WTC11 (cell line): ENCODE results near the gene BZW1. TPM values are rescaled to one million over a fixed set of nuclear protein-coding genes. Genes with fewer than 3 reads are reported as not detected.

Source experiments
- ATAC-seq: fragments of 200-7000 bp; cut with Tn5 transposase; 2 replicates; pipeline ENCODE4 v1.10.0; 2021; ENCODE audit warnings: mild to moderate bottlenecking, moderate library complexity
- CTCF ChIA-PET: fragments of 300-600 bp; sonication (Branson Sonifier 250); formaldehyde crosslinking; loops from one replicate; lab custom pipeline; 2021; ENCODE audit warnings: antibody characterized with exemption; lab: Charles Lee
- POLR2A ChIA-PET: fragments of 350-600 bp; sonication (Branson Sonifier 250); formaldehyde crosslinking; loops from one replicate; lab custom pipeline; 2021; ENCODE audit warnings: antibody characterized with exemption; lab: Charles Lee
- DNase-seq: peaks from one replicate; pipeline ENCODE4 v3.0.0; 2021; ENCODE audit warnings: low spot score
- H3K27ac Mint-ChIP-seq: 2 replicates; pipeline ENCODE4 v1.8.0; 2021; ENCODE audit warnings: mixed read lengths
- H3K27me3 Mint-ChIP-seq: 2 replicates; pipeline ENCODE4 v1.8.0; 2021; ENCODE audit warnings: low read depth, mild to moderate bottlenecking, moderate library complexity, mixed read lengths
- H3K36me3 Mint-ChIP-seq: 2 replicates; pipeline ENCODE4 v1.8.0; 2021; ENCODE audit warnings: mixed read lengths
- H3K4me1 Mint-ChIP-seq: 2 replicates; pipeline ENCODE4 v1.8.0; 2022; ENCODE audit warnings: mixed read lengths
- H3K4me3 Mint-ChIP-seq: 2 replicates; pipeline ENCODE4 v1.8.0; 2021; ENCODE audit warnings: mild to moderate bottlenecking, moderate library complexity, mixed read lengths
- H3K9me3 Mint-ChIP-seq: 2 replicates; pipeline ENCODE4 v1.8.0; 2021; ENCODE audit warnings: mixed read lengths
- CREM ChIP-seq: sonication (generic); formaldehyde crosslinking; IDR thresholded peaks from 2 replicates; pipeline ENCODE4 v1.8.1; 2022; ENCODE audit warnings: mild to moderate bottlenecking, missing genetic modification reagents, moderate library complexity
- ESRRA ChIP-seq: sonication (generic); formaldehyde crosslinking; IDR thresholded peaks from 2 replicates; pipeline ENCODE4 v1.8.1; 2022; ENCODE audit warnings: mild to moderate bottlenecking, missing genetic modification reagents, borderline replicate concordance
- ZNF263 ChIP-seq: sonication (generic); formaldehyde crosslinking; IDR thresholded peaks from 2 replicates; pipeline ENCODE4 v1.8.1; 2022; ENCODE audit warnings: low read depth, mild to moderate bottlenecking, moderate library complexity, missing genetic modification reagents
- ZNF423 ChIP-seq: fragments of 250-450 bp; sonication (Bioruptor Pico); IDR thresholded peaks from 2 replicates; pipeline ENCODE4 v2.1.2; 2022; ENCODE audit warnings: mild to moderate bottlenecking, moderate library complexity
- ZNF671 ChIP-seq: fragments of 250-450 bp; sonication (Bioruptor Pico); IDR thresholded peaks from 2 replicates; pipeline ENCODE4 v1.8.0; 2021; ENCODE audit warnings: mild to moderate bottlenecking
- total RNA-seq: library from RNA; stranded (reverse); gene quantifications from 3 replicates; pipeline ENCODE4 v1.2.3, GENCODE V29; 2021
- TF ChIP-seq, protein P1 (sequence below): sonication (generic); formaldehyde crosslinking; conservative IDR thresholded peaks from 2 replicates; pipeline ENCODE4 v1.8.1; 2022; ENCODE audit warnings: mild to moderate bottlenecking, missing genetic modification reagents
- TF ChIP-seq, protein P2 (sequence below): sonication (generic); formaldehyde crosslinking; IDR thresholded peaks from 2 replicates; pipeline ENCODE4 v1.8.1; 2022; ENCODE audit warnings: low read depth, mild to moderate bottlenecking, moderate library complexity, missing genetic modification reagents, borderline replicate concordance
- TF ChIP-seq, protein P3 (sequence below): sonication (generic); formaldehyde crosslinking; IDR thresholded peaks from 2 replicates; pipeline ENCODE4 v1.8.0; 2022; ENCODE audit warnings: mild to moderate bottlenecking, missing genetic modification reagents
- TF ChIP-seq, protein P4 (sequence below): sonication (generic); formaldehyde crosslinking; conservative IDR thresholded peaks from 2 replicates; pipeline ENCODE4 v1.8.1; 2023; ENCODE audit warnings: mild to moderate bottlenecking, low read depth, missing genetic modification reagents, moderate library complexity
- TF ChIP-seq, protein P5 (sequence below): fragments of 250-450 bp; sonication (Bioruptor Pico); IDR thresholded peaks from 2 replicates; pipeline ENCODE4 v1.9.0; 2021; ENCODE audit warnings: mild to moderate bottlenecking, borderline replicate concordance
- TF ChIP-seq, protein P6 (sequence below): sonication (generic); formaldehyde crosslinking; IDR thresholded peaks from 2 replicates; pipeline ENCODE4 v1.8.0; 2023; ENCODE audit warnings: mild to moderate bottlenecking, missing genetic modification reagents
- TF ChIP-seq, protein P7 (sequence below): fragments of 250-450 bp; sonication (Bioruptor Pico); IDR thresholded peaks from 2 replicates; pipeline ENCODE4 v2.1.2; 2022; ENCODE audit warnings: mild to moderate bottlenecking, moderate library complexity
- TF ChIP-seq, protein P8 (sequence below): sonication (generic); formaldehyde crosslinking; IDR thresholded peaks from 2 replicates; pipeline ENCODE4 v1.8.0; 2023; ENCODE audit warnings: missing genetic modification reagents

BZW1 gene
- total RNA-seq, 1 experiment from 2014 or later, result 255 TPM

DNA sequence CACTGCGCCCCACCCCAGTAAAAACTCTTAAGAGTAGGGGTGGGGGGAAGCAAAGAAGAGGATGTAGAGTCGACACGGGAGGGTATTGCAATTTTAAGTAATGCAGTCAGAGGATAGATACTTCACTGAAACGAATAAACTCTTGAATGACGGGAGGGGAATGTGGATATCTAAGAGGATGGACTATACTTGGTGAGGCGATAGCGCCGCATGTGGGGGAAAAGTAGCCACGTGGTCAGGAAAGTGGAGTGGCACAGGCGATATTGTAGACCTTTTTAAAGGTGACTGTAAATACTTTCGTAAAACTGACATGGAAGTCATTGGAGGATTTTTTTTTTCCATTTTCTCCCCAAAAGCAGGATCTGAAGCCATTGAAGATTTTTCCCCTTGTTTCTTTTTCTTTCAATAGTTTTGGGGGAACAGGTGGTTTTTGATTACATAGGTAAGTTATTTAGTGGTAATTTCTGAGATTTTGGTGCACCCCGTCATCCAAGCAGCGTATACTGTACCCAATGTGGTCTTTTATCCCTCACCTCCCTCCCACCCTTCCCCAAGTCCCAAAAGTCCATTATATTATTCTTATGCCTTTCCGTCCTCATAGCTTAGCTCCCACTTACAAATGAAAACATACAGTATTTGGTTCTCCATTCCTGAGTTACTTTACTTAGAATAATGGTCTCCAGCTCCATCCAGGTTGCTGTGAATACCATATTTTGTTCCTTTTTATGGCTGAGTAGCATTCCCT, 39.0 kb downstream of the BZW1 start:
- ATAC-seq (no peak), DNase-seq (no peak)
- CTCF ChIA-PET, result interaction anchor here (0.7 to 1.2 kb wide), 2 partner anchors 63 to 137 kb away, joined by 4 to 7 read pairs; no protein-coding TSS in a partner anchor
- POLR2A ChIA-PET, result interaction anchor here (0.6 kb wide), 1 partner anchor 32 kb away, joined by 3 read pairs; no protein-coding TSS in a partner anchor
- Mint-ChIP-seq H3K27me3 (no peaks in the 10 kb centered on the region), H3K4me3 (no peak overlapping the region), H3K4me1 (no peaks in the 10 kb centered on the region), H3K36me3 (peaks cover 42% of the 10 kb centered on the region), H3K27ac (peak overlapping the region; percentile 44), H3K9me3 (no peaks in the 10 kb centered on the region)
- TF ChIP-seq, protein P1, sequence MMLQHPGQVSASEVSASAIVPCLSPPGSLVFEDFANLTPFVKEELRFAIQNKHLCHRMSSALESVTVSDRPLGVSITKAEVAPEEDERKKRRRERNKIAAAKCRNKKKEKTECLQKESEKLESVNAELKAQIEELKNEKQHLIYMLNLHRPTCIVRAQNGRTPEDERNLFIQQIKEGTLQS (CRISPR knock-in tag), result no peak
- TF ChIP-seq, protein P2, sequence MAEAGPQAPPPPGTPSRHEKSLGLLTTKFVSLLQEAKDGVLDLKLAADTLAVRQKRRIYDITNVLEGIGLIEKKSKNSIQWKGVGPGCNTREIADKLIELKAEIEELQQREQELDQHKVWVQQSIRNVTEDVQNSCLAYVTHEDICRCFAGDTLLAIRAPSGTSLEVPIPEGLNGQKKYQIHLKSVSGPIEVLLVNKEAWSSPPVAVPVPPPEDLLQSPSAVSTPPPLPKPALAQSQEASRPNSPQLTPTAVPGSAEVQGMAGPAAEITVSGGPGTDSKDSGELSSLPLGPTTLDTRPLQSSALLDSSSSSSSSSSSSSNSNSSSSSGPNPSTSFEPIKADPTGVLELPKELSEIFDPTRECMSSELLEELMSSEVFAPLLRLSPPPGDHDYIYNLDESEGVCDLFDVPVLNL, result no peak
- TF ChIP-seq, protein P3, sequence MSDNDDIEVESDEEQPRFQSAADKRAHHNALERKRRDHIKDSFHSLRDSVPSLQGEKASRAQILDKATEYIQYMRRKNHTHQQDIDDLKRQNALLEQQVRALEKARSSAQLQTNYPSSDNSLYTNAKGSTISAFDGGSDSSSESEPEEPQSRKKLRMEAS (CRISPR knock-in tag), result no peak
- TF ChIP-seq, protein P4, sequence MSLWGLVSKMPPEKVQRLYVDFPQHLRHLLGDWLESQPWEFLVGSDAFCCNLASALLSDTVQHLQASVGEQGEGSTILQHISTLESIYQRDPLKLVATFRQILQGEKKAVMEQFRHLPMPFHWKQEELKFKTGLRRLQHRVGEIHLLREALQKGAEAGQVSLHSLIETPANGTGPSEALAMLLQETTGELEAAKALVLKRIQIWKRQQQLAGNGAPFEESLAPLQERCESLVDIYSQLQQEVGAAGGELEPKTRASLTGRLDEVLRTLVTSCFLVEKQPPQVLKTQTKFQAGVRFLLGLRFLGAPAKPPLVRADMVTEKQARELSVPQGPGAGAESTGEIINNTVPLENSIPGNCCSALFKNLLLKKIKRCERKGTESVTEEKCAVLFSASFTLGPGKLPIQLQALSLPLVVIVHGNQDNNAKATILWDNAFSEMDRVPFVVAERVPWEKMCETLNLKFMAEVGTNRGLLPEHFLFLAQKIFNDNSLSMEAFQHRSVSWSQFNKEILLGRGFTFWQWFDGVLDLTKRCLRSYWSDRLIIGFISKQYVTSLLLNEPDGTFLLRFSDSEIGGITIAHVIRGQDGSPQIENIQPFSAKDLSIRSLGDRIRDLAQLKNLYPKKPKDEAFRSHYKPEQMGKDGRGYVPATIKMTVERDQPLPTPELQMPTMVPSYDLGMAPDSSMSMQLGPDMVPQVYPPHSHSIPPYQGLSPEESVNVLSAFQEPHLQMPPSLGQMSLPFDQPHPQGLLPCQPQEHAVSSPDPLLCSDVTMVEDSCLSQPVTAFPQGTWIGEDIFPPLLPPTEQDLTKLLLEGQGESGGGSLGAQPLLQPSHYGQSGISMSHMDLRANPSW (CRISPR knock-in tag), result no peak
- TF ChIP-seq ZNF263 (CRISPR knock-in tag), result no peak
- no peak for TF ChIP-seq CREM
- no peak for TF ChIP-seq ESRRA
- TF ChIP-seq, protein P5, sequence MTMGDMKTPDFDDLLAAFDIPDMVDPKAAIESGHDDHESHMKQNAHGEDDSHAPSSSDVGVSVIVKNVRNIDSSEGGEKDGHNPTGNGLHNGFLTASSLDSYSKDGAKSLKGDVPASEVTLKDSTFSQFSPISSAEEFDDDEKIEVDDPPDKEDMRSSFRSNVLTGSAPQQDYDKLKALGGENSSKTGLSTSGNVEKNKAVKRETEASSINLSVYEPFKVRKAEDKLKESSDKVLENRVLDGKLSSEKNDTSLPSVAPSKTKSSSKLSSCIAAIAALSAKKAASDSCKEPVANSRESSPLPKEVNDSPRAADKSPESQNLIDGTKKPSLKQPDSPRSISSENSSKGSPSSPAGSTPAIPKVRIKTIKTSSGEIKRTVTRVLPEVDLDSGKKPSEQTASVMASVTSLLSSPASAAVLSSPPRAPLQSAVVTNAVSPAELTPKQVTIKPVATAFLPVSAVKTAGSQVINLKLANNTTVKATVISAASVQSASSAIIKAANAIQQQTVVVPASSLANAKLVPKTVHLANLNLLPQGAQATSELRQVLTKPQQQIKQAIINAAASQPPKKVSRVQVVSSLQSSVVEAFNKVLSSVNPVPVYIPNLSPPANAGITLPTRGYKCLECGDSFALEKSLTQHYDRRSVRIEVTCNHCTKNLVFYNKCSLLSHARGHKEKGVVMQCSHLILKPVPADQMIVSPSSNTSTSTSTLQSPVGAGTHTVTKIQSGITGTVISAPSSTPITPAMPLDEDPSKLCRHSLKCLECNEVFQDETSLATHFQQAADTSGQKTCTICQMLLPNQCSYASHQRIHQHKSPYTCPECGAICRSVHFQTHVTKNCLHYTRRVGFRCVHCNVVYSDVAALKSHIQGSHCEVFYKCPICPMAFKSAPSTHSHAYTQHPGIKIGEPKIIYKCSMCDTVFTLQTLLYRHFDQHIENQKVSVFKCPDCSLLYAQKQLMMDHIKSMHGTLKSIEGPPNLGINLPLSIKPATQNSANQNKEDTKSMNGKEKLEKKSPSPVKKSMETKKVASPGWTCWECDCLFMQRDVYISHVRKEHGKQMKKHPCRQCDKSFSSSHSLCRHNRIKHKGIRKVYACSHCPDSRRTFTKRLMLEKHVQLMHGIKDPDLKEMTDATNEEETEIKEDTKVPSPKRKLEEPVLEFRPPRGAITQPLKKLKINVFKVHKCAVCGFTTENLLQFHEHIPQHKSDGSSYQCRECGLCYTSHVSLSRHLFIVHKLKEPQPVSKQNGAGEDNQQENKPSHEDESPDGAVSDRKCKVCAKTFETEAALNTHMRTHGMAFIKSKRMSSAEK (CRISPR knock-in tag), result no peak
- TF ChIP-seq, protein P6, sequence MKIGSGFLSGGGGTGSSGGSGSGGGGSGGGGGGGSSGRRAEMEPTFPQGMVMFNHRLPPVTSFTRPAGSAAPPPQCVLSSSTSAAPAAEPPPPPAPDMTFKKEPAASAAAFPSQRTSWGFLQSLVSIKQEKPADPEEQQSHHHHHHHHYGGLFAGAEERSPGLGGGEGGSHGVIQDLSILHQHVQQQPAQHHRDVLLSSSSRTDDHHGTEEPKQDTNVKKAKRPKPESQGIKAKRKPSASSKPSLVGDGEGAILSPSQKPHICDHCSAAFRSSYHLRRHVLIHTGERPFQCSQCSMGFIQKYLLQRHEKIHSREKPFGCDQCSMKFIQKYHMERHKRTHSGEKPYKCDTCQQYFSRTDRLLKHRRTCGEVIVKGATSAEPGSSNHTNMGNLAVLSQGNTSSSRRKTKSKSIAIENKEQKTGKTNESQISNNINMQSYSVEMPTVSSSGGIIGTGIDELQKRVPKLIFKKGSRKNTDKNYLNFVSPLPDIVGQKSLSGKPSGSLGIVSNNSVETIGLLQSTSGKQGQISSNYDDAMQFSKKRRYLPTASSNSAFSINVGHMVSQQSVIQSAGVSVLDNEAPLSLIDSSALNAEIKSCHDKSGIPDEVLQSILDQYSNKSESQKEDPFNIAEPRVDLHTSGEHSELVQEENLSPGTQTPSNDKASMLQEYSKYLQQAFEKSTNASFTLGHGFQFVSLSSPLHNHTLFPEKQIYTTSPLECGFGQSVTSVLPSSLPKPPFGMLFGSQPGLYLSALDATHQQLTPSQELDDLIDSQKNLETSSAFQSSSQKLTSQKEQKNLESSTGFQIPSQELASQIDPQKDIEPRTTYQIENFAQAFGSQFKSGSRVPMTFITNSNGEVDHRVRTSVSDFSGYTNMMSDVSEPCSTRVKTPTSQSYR (CRISPR knock-in tag), result no peak
- TF ChIP-seq ZNF423 (CRISPR knock-in tag), result no peak
- TF ChIP-seq, protein P7, sequence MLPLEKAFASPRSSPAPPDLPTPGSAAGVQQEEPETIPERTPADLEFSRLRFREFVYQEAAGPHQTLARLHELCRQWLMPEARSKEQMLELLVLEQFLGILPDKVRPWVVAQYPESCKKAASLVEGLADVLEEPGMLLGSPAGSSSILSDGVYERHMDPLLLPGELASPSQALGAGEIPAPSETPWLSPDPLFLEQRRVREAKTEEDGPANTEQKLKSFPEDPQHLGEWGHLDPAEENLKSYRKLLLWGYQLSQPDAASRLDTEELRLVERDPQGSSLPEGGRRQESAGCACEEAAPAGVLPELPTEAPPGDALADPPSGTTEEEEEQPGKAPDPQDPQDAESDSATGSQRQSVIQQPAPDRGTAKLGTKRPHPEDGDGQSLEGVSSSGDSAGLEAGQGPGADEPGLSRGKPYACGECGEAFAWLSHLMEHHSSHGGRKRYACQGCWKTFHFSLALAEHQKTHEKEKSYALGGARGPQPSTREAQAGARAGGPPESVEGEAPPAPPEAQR (CRISPR knock-in tag), result no peak
- TF ChIP-seq, protein P8, sequence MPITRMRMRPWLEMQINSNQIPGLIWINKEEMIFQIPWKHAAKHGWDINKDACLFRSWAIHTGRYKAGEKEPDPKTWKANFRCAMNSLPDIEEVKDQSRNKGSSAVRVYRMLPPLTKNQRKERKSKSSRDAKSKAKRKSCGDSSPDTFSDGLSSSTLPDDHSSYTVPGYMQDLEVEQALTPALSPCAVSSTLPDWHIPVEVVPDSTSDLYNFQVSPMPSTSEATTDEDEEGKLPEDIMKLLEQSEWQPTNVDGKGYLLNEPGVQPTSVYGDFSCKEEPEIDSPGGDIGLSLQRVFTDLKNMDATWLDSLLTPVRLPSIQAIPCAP (CRISPR knock-in tag), result no peak
- no peak for TF ChIP-seq ZNF671
